ENCODE results near the gene STARD8.

DNA sequence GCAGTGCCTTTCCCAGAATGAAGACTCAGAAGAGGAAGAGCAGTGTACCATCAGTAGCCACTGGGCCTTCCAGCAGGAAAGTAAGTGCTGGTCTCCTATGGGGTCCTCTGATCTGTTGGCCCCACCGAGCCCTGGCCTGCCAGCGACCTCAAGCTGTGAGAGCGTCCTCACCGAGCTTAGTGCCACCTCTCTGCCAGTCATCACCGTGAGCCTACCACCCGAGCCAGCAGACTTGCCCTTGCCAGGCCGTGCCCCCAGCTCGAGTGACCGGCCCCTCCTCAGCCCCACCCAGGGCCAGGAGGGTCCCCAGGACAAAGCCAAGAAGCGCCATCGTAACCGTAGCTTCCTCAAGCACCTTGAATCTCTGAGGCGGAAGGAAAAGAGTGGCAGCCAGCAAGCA lies 69.7 kb downstream of the STARD8 start:
- no peak for TF ChIP-seq POLR2A (IDR thresholded peaks at IDR 0.05)
- TF ChIP-seq CTCF (IDR thresholded peaks at IDR 0.05), result no peak

Data from testis (tissue), 2 donors.